ENCODE measurements around the gene DNAJB8.

Gene DNAJB8

GRCh38 chr3:128455786-128456748, 10.6 kb downstream of the DNAJB8 start:
- DNase-seq (ENCODE audit: low read depth, low spot score) = no peak
- H3K4me3 ChIP-seq (ENCODE audit: low read depth, low read length) = no peak overlapping the region
- TF ChIP-seq CTCF (IDR thresholded peaks at IDR 0.05; ENCODE audit: insufficient read depth, low read length, missing control alignments) = no peak
- CTCF ChIA-PET = no interaction called here
- POLR2A ChIA-PET = no interaction called here

- H3K4me3 ChIP-seq (ENCODE audit: low read depth, low read length) = no peak overlapping the region
- CTCF ChIA-PET = no interaction called here
- no peak for DNase-seq (ENCODE audit: low read depth, low spot score)
- POLR2A ChIA-PET = no interaction called here
- TF ChIP-seq CTCF (IDR thresholded peaks at IDR 0.05; ENCODE audit: insufficient read depth, low read length, missing control alignments) = no peak
These were observed 11.6 kb downstream of the DNAJB8 start for GRCh38 chr3:128455116-128455515.

GRCh38 chr3:128454310-128454618, 12.4 kb downstream of the DNAJB8 start:
- no peak for DNase-seq (ENCODE audit: low read depth, low spot score)
- H3K4me3 ChIP-seq (ENCODE audit: low read depth, low read length) = no peak overlapping the region
- CTCF ChIA-PET = no interaction called here
- TF ChIP-seq CTCF (IDR thresholded peaks at IDR 0.05; ENCODE audit: insufficient read depth, low read length, missing control alignments) = no peak
- POLR2A ChIA-PET = no interaction called here

- no peak for DNase-seq (ENCODE audit: low read depth, low spot score)
- POLR2A ChIA-PET = no interaction called here
- TF ChIP-seq CTCF (IDR thresholded peaks at IDR 0.05; ENCODE audit: insufficient read depth, low read length, missing control alignments) = no peak
- no peak overlapping the region for H3K4me3 ChIP-seq (ENCODE audit: low read depth, low read length)
- CTCF ChIA-PET = no interaction called here
These were observed 13.0 kb downstream of the DNAJB8 start for GRCh38 chr3:128453501-128454309.

GRCh38 chr3:128452678-128453275, 13.9 kb downstream of the DNAJB8 start:
- no peak overlapping the region for H3K4me3 ChIP-seq (ENCODE audit: low read depth, low read length)
- ChIA-PET CTCF (interaction anchor here (1.8 kb wide), 1 partner anchor 45 kb away, joined by 4 read pairs; no protein-coding TSS in a partner anchor), POLR2A (no interaction called here)
- TF ChIP-seq CTCF (IDR thresholded peaks at IDR 0.05; ENCODE audit: insufficient read depth, low read length, missing control alignments) = no peak
- DNase-seq (ENCODE audit: low read depth, low spot score) = no peak

GRCh38 chr3:128452120-128452519, 14.6 kb downstream of the DNAJB8 start:
- POLR2A ChIA-PET = no interaction called here
- CTCF ChIA-PET = interaction anchor here (1.0 to 1.8 kb wide), 3 partner anchors 10 to 54 kb away, joined by 3 to 4 read pairs (median 3); no protein-coding TSS in a partner anchor
- DNase-seq (ENCODE audit: low read depth, low spot score) = no peak
- no peak for TF ChIP-seq CTCF (IDR thresholded peaks at IDR 0.05; ENCODE audit: insufficient read depth, low read length, missing control alignments)
- H3K4me3 ChIP-seq (ENCODE audit: low read depth, low read length) = no peak overlapping the region

Measured in AG04449 (cell line).